HG03025 (cell line): Measurements from ENCODE around the gene RASA3.
"Not testable (repeated sequence)": the region's sequence is repeated elsewhere in the genome, so short reads cannot be mapped to it uniquely, and the experiment has no call there.

ENCODE experiments used
- ATAC-seq: cut with Tn5 transposase; IDR thresholded peaks from one replicate; pipeline ENCODE4 v1.9.1; 2021; ENCODE audit warnings: mild to moderate bottlenecking, moderate library complexity; ENCODE audit not compliant: unreplicated experiment, low FRiP score

RASA3 gene

GRCh38 chr13:114102521-114103288 lies 29.7 kb downstream of the RASA3 start:
- ATAC-seq: no peak

- no peak for ATAC-seq
Measured at GRCh38 chr13:114102131-114102520, 30.3 kb downstream of the RASA3 start.

- no peak for ATAC-seq
Measured at GRCh38 chr13:114101358-114102130, 30.9 kb downstream of the RASA3 start.

GRCh38 chr13:114100446-114101357 lies 31.7 kb downstream of the RASA3 start:
- no peak for ATAC-seq

GRCh38 chr13:114099918-114100445 lies 32.4 kb downstream of the RASA3 start:
- ATAC-seq: no peak

GRCh38 chr13:114099191-114099590 lies 33.2 kb downstream of the RASA3 start:
- no peak for ATAC-seq

GRCh38 chr13:114098689-114099056 lies 33.8 kb downstream of the RASA3 start:
- ATAC-seq: not testable (repeated sequence)

GRCh38 chr13:114097893-114098688 lies 34.3 kb downstream of the RASA3 start:
- no peak for ATAC-seq

GRCh38 chr13:114097212-114097892 lies 35.1 kb downstream of the RASA3 start:
- no peak for ATAC-seq

GRCh38 chr13:114096811-114097211 lies 35.6 kb downstream of the RASA3 start:
- no peak for ATAC-seq

- ATAC-seq: no peak
Measured at GRCh38 chr13:114096031-114096485, 36.4 kb downstream of the RASA3 start.

GRCh38 chr13:114095486-114095885 lies 36.9 kb downstream of the RASA3 start:
- ATAC-seq: no peak

GRCh38 chr13:114093118-114093517 lies 39.3 kb downstream of the RASA3 start:
- no peak for ATAC-seq

- no peak for ATAC-seq
Measured at GRCh38 chr13:114092468-114092867, 40.0 kb downstream of the RASA3 start.

- no peak for ATAC-seq
Measured at GRCh38 chr13:114090476-114090875, 41.9 kb downstream of the RASA3 start.

- no peak for ATAC-seq
Measured at GRCh38 chr13:114089751-114090400, 42.5 kb downstream of the RASA3 start.

- ATAC-seq: no peak
Measured at GRCh38 chr13:114089341-114089740, 43.1 kb downstream of the RASA3 start.

- no peak for ATAC-seq
Measured at GRCh38 chr13:114088863-114089262, 43.6 kb downstream of the RASA3 start.

GRCh38 chr13:114088234-114088633 lies 44.2 kb downstream of the RASA3 start:
- no peak for ATAC-seq
